GM12874 (cell line): ENCODE measurements around the gene MYH7.

Source experiments
- CTCF ChIP-seq: IDR thresholded peaks from 2 replicates; pipeline ENCODE4 v1.5.1; 2011; ENCODE audit warnings: low read depth, mild to moderate bottlenecking, control low read depth, low read length, moderate library complexity; ENCODE audit not compliant: insufficient read depth

Gene MYH7

DNA sequence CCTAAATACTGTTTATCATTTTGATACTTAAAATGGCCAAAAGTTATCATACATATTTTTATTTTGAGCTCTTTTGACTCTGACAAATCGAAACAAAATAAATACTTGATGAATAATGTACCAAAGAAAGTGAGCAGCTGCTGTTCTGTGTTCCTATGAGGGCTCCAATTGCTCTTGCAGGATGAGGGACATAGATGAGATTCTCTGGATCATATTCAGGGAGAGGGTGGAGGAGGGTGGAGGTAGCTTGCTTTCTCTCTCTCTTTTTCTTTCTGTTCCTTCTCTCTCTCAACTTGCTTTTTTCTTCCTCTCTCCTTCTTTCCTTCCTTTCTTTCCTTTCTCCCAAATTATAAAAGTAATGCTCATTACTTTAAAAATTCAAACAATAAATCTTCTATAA lies 8.9 kb upstream of the MYH7 start:
- TF ChIP-seq CTCF = no peak

- no peak for TF ChIP-seq CTCF
Measured at GRCh38 chr14:23443881-23444280, 8.4 kb upstream of the MYH7 start.

DNA sequence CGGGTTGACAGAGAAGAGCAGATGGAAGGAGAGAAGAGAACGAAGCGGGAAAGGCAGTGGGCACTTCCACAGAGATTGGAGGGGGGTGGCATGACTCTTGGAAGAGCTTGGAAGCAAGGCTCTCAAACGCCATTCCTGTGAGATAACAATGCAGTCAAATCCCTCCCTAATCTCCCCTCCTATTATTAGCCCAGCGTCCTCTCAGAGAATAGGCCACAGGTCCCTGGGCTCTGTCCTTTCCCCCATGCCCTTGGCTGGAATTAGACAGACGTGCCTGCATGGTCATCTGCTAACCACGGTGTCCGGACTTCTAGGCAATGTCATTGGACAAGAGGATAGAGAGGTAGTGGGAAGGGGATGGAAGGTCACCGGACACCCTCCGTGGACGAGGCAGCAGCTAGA lies 8.0 kb upstream of the MYH7 start:
- TF ChIP-seq CTCF = no peak

DNA sequence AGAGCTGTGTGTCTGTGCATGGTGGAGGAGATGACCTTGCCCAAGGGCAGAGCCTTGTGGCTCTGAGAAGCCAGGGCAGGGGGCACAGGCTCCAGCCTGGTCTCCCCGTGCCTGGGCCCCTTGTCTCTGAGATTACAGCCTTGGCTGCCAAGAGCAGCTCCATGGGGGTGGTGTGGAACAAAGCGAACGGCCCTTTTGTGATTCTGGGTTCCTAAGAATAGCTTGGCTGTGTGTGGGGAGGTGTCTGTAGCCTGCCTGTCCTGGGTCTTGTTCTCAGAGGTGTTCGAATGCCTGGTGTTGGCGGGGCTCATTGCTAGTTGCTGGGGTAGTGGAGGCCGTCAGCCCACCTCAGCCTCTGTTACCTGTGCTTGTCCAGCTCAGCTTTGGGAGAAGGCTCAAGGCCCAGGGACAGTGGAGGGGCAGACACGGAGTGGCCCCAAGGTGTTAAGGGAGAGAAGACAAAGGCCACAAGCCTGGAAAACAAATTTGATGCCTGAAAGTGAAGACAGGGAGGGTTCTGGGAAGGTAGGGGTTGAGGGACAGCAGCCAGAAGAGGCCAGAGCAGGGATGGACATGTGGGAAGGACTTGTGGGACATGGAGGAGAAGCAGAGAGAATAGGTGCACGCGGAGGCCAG lies 7.4 kb upstream of the MYH7 start:
- TF ChIP-seq CTCF = no peak

- no peak for TF ChIP-seq CTCF
Measured at GRCh38 chr14:23441076-23441475, 5.6 kb upstream of the MYH7 start.

DNA sequence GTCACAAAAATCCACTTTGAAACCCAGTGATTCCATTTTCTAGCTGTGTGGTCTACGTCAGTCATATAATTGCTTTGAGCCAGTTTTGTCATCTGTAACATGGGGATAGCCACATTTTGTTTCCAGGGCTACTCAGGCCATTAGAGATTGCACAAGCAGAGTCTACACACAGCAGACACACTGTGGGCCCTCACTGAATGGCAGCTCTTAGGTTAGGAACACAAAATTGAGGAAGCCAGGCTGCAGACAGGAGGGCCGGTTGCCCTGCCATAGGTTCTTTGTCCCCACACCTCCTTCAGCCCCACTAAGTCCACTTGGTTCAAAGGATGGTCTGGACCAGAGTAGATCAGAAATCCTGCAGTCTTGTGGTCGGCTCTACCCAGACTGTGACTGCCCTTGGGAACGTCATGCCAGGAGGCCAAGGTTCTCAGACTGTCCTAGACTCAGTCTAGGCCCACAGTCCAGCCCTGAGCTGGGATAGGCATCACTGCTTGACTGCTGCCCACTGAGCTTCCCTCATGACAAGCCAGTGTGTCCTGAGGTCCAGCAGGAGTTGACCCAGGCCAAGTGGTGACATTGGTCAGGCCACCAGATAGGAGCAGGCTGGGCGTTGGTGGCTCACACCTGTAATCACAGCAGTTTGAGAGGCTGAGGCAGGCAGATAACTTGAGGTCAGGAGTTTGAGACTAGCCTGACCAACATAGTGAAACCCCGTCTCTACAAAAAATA lies 3.8 kb upstream of the MYH7 start:
- no peak for TF ChIP-seq CTCF

GRCh38 chr14:23438101-23438971 lies 2.9 kb upstream of the MYH7 start:
- no peak for TF ChIP-seq CTCF
